PFSK-1 (cell line): Measurements from ENCODE around the gene C2CD5.

Source experiments
- FOXP2 ChIP-seq: optimal IDR thresholded peaks from 2 replicates; pipeline ENCODE3; 2011; ENCODE audit warnings: borderline replicate concordance, control low read depth, inconsistent platforms; ENCODE audit not compliant: insufficient read depth; ENCODE audit errors: extremely low read length, extremely low read depth
- POLR2AphosphoS5 ChIP-seq: IDR thresholded peaks from 2 replicates; pipeline ENCODE4 v1.6.1; 2012; ENCODE audit warnings: low read depth, mild to moderate bottlenecking, control low read depth, low read length, moderate library complexity

GRCh38 chr12:22491034-22491433 is 53.3 kb downstream of the C2CD5 start:
- TF ChIP-seq POLR2AphosphoS5 (no peak), FOXP2 (no peak)
